Liver (tissue), 9 donors: ENCODE measurements around the gene PHF19. TPM values are rescaled to one million over a fixed set of nuclear protein-coding genes. Genes with fewer than 3 reads are reported as not detected.

ENCODE experiments used
- DNase-seq: peaks from one replicate; pipeline ENCODE4 v3.0.0-alpha.2; 2017; ENCODE audit warnings: low spot score
- H3K27ac ChIP-seq, 2 donors: one replicate each; pipeline ENCODE4 v1.7.0; 2013; ENCODE audit warnings: inconsistent platforms in 2 of 2, low read length in 2 of 2, control low read depth in 1 of 2, low read depth in 1 of 2, mild to moderate bottlenecking in 1 of 2
- H3K27me3 ChIP-seq, 4 donors: one replicate each; pipeline versions ENCODE4 v1.6.1 to v1.7.0; 2013; ENCODE audit warnings: low read length in 3 of 4, inconsistent platforms in 1 of 4, mild to moderate bottlenecking in 1 of 4, moderate library complexity in 1 of 4; ENCODE audit not compliant: control insufficient read depth in 4 of 4, insufficient read depth in 4 of 4
- H3K36me3 ChIP-seq, 4 donors: one replicate each; pipeline versions ENCODE4 v1.6.1 to v1.7.0; 2013; ENCODE audit warnings: low read length in 3 of 4, mild to moderate bottlenecking in 3 of 4, low read depth in 1 of 4, moderate library complexity in 1 of 4; ENCODE audit not compliant: control insufficient read depth in 4 of 4, insufficient read depth in 3 of 4
- H3K4me1 ChIP-seq, 4 donors: one replicate each; pipeline versions ENCODE4 v1.6.1 to v1.7.0; 2013; ENCODE audit warnings: low read length in 3 of 4, mild to moderate bottlenecking in 3 of 4, moderate library complexity in 1 of 4; ENCODE audit not compliant: control insufficient read depth in 4 of 4, insufficient read depth in 4 of 4
- H3K4me3 ChIP-seq, 3 donors: one replicate each; pipeline versions ENCODE4 v1.6.1 to v1.7.0; 2013; ENCODE audit warnings: low read length in 3 of 3, control low read depth in 1 of 3, low read depth in 1 of 3, mild to moderate bottlenecking in 1 of 3
- H3K9ac ChIP-seq, 2 donors: one replicate each; pipeline ENCODE4 v1.7.0; 2013; ENCODE audit warnings: low read length in 2 of 2, mild to moderate bottlenecking in 2 of 2, moderate library complexity in 2 of 2, control low read depth in 1 of 2, low read depth in 1 of 2
- H3K9me3 ChIP-seq, 4 donors: one replicate each; pipeline versions ENCODE4 v1.6.1 to v1.7.0; 2013; ENCODE audit warnings: low read length in 3 of 4; ENCODE audit not compliant: control insufficient read depth in 4 of 4
- ATF3 ChIP-seq: IDR thresholded peaks from 2 replicates; pipeline ENCODE4 v1.6.1; 2016; ENCODE audit warnings: antibody characterized with exemption
- CTCF ChIP-seq: fragments of 150-350 bp; IDR thresholded peaks from 2 replicates; pipeline ENCODE4 v1.5.1; 2017; ENCODE audit warnings: improper control_type of control experiment, low read depth, low read length; ENCODE audit not compliant: missing input control
- EGR1 ChIP-seq, 2 donors: IDR thresholded peaks; 2 replicates each; pipeline ENCODE4 v1.6.1; 2016 to 2018; ENCODE audit warnings: antibody characterized with exemption in 2 of 2, low read depth in 2 of 2
- FOXA1 ChIP-seq: IDR thresholded peaks from 2 replicates; pipeline ENCODE4 v1.6.1; 2016; ENCODE audit warnings: antibody characterized with exemption
- FOXA2 ChIP-seq: IDR thresholded peaks from 2 replicates; pipeline ENCODE4 v1.6.1; 2016; ENCODE audit warnings: antibody characterized with exemption
- GABPA ChIP-seq, 2 donors: IDR thresholded peaks in 1 of 2; conservative IDR thresholded peaks in 1 of 2; 2 replicates each; pipeline ENCODE4 v1.6.1; 2016; ENCODE audit warnings: antibody characterized with exemption in 2 of 2, mild to moderate bottlenecking in 1 of 2, moderate library complexity in 1 of 2
- HNF4A ChIP-seq, 2 donors: conservative IDR thresholded peaks; 2 replicates each; pipeline ENCODE4 v1.6.1; 2016; ENCODE audit warnings: antibody characterized with exemption in 2 of 2, mild to moderate bottlenecking in 2 of 2
- HNF4G ChIP-seq: IDR thresholded peaks from 2 replicates; pipeline ENCODE4 v1.6.1; 2016; ENCODE audit warnings: antibody characterized with exemption
- JUND ChIP-seq, 2 donors: IDR thresholded peaks; 2 replicates each; pipeline ENCODE4 v1.6.1; 2016; ENCODE audit warnings: antibody characterized with exemption in 2 of 2
- MAX ChIP-seq: IDR thresholded peaks from 2 replicates; pipeline ENCODE4 v1.6.1; 2016; ENCODE audit warnings: antibody characterized with exemption
- NR2F2 ChIP-seq: IDR thresholded peaks from 2 replicates; pipeline ENCODE4 v1.6.1; 2016; ENCODE audit warnings: antibody characterized with exemption
- RAD21 ChIP-seq, 2 donors: IDR thresholded peaks; 2 replicates each; pipeline ENCODE4 v1.6.1; 2016; ENCODE audit warnings: antibody characterized with exemption in 2 of 2, mild to moderate bottlenecking in 2 of 2
- REST ChIP-seq: IDR thresholded peaks from 2 replicates; pipeline ENCODE4 v1.6.1; 2016; ENCODE audit warnings: antibody characterized with exemption, mild to moderate bottlenecking
- RXRA ChIP-seq, 2 donors: IDR thresholded peaks; 2 replicates each; pipeline ENCODE4 v1.6.1; 2017 to 2018; ENCODE audit warnings: antibody characterized with exemption in 2 of 2, mild to moderate bottlenecking in 1 of 2
- SP1 ChIP-seq: IDR thresholded peaks from 2 replicates; pipeline ENCODE4 v1.6.1; 2018; ENCODE audit warnings: antibody characterized with exemption, mild to moderate bottlenecking
- TAF1 ChIP-seq: conservative IDR thresholded peaks from 2 replicates; pipeline ENCODE4 v1.6.1; 2016; ENCODE audit warnings: antibody characterized with exemption, mild to moderate bottlenecking
- YY1 ChIP-seq: IDR thresholded peaks from 2 replicates; pipeline ENCODE4 v1.6.1; 2016; ENCODE audit warnings: antibody characterized with exemption, mild to moderate bottlenecking
- ZBTB33 ChIP-seq: IDR thresholded peaks from 2 replicates; pipeline ENCODE4 v1.6.1; 2016; ENCODE audit warnings: antibody characterized with exemption
- WGBS: extraction: QIAGEN DNeasy Blood & Tissue Kit; methylation state at CpG from one replicate; pipeline ENCODE4 v1.1.7; 2013; 5-methylcytosine and 5-hydroxymethylcytosine counted together
- polyA plus RNA-seq, 2 donors: library from polyadenylated mRNA; stranded (reverse) in 1 of 2; unstranded in 1 of 2; fragments of 200-250 nt in 1 of 2; fragments of >200 nt in 1 of 2; fragmentation: Nextera tagmentation in 1 of 2; extraction: Ambion mirVana in 1 of 2; gene quantifications; one replicate each; pipeline versions ENCODE4 v1.2.1 to v1.2.3, GENCODE V29; 2013 to 2015
- total RNA-seq, 2 donors: library from RNA; depleted of rRNA; stranded (reverse); fragments of >200 nt; gene quantifications; one replicate each; pipeline ENCODE4 v1.2.3, GENCODE V29; 2014
- donor health status: healthy.
- donor health status: healthy.
- donor health status: healthy.
- donor health status: healthy.
- donor health status: healthy.

The PHF19 gene
- total and polyA plus RNA-seq, 4 donors: 1.9 to 16.0 (median 3.5) TPM

GRCh38 chr9:120911295-120911837 is 34.4 kb upstream of the PHF19 start:
- Histone ChIP-seq H3K9ac (no peak overlapping the region), H3K9me3 (no peaks in the 10 kb centered on the region), H3K27ac (no peak overlapping the region), H3K36me3 (peaks cover 0 to 4% (median 0%) of the 10 kb centered on the region in 4 donors), H3K4me1 (peaks cover 0 to 5% (median 0%) of the 10 kb centered on the region in 4 donors), H3K27me3 (no peaks in the 10 kb centered on the region), H3K4me3 (no peak overlapping the region)
- DNase-seq: no peak
- TF ChIP-seq ATF3 (no peak), FOXA1 (no peak), JUND (IDR thresholded peaks at IDR 0.05) (no peak), TAF1 (no peak), MAX (no peak), RAD21 (IDR thresholded peaks at IDR 0.05) (no peak), HNF4A (conservative IDR thresholded peaks at IDR 0.05) (no peak), EGR1 (IDR thresholded peaks at IDR 0.05; ENCODE audit: low read depth in 2 of 2) (no peak), SP1 (no peak), RXRA (IDR thresholded peaks at IDR 0.05) (no peak), REST (no peak), NR2F2 (no peak), ZBTB33 (no peak), CTCF (no peak), GABPA (IDR thresholded peaks at IDR 0.05 in 1 of 2, conservative IDR thresholded peaks at IDR 0.05 in 1 of 2) (no peak), YY1 (no peak), HNF4G (no peak), FOXA2 (no peak)
- WGBS: 94% methylated on average over 9 of the region's 9 CpGs
